Measurements from ENCODE around the gene EGLN2.
"Not testable (repeated sequence)": the region's sequence is repeated elsewhere in the genome, so short reads cannot be mapped to it uniquely, and the experiment has no call there.

The EGLN2 gene

GRCh38 chr19:40810160-40810559 lies 11.2 kb downstream of the EGLN2 start:
- H3K4me3 ChIP-seq (ENCODE audit: low read depth, low read length) = peak overlapping the region; percentile 25
- in situ Hi-C loops (cut with HindIII; ENCODE audit: low sequenced_read_pairs) = no loop called here
- TF ChIP-seq CTCF (IDR thresholded peaks at IDR 0.05; ENCODE audit: low read depth, low read length, missing control alignments) = no peak

GRCh38 chr19:40810649-40811408 lies 11.8 kb downstream of the EGLN2 start:
- H3K4me3 ChIP-seq (ENCODE audit: low read depth, low read length) = peak overlapping the region; percentile 25
- DNase-seq (ENCODE audit: low read depth) = not testable (repeated sequence)

More at GRCh38 chr19:40810160-40810559, 11.2 kb downstream of the EGLN2 start:
- no peak for DNase-seq (ENCODE audit: low read depth)

GRCh38 chr19:40811478-40812341 lies 12.7 kb downstream of the EGLN2 start:
- H3K4me3 ChIP-seq (ENCODE audit: low read depth, low read length) = no peak overlapping the region
- in situ Hi-C loops (cut with HindIII; ENCODE audit: low sequenced_read_pairs) = no loop called here
- TF ChIP-seq CTCF (IDR thresholded peaks at IDR 0.05; ENCODE audit: low read depth, low read length, missing control alignments) = no peak
- DNase-seq (ENCODE audit: low read depth) = no peak

More at GRCh38 chr19:40810649-40811408, 11.8 kb downstream of the EGLN2 start:
- in situ Hi-C loops (cut with HindIII; ENCODE audit: low sequenced_read_pairs) = not testable (repeated sequence)

GRCh38 chr19:40812571-40812970 lies 13.6 kb downstream of the EGLN2 start:
- in situ Hi-C loops (cut with HindIII; ENCODE audit: low sequenced_read_pairs); DNase-seq (ENCODE audit: low read depth); H3K4me3 ChIP-seq (ENCODE audit: low read depth, low read length): not testable (repeated sequence)

- no peak overlapping the region for H3K4me3 ChIP-seq (ENCODE audit: low read depth, low read length)
- no peak for TF ChIP-seq CTCF (IDR thresholded peaks at IDR 0.05; ENCODE audit: low read depth, low read length, missing control alignments)
- no peak for DNase-seq (ENCODE audit: low read depth)
- in situ Hi-C loops (cut with HindIII; ENCODE audit: low sequenced_read_pairs) = no loop called here
These were observed 14.2 kb downstream of the EGLN2 start for GRCh38 chr19:40813182-40813581.

- in situ Hi-C loops (cut with HindIII; ENCODE audit: low sequenced_read_pairs) = no loop called here
- no peak overlapping the region for H3K4me3 ChIP-seq (ENCODE audit: low read depth, low read length)
- no peak for TF ChIP-seq CTCF (IDR thresholded peaks at IDR 0.05; ENCODE audit: low read depth, low read length, missing control alignments)
- DNase-seq (ENCODE audit: low read depth) = no peak
These were observed 16.2 kb downstream of the EGLN2 start for GRCh38 chr19:40815223-40815622.

GRCh38 chr19:40818480-40819399 lies 19.7 kb downstream of the EGLN2 start:
- H3K4me3 ChIP-seq (ENCODE audit: low read depth, low read length); DNase-seq (ENCODE audit: low read depth); in situ Hi-C loops (cut with HindIII; ENCODE audit: low sequenced_read_pairs): not testable (repeated sequence)
- TF ChIP-seq CTCF (IDR thresholded peaks at IDR 0.05; ENCODE audit: low read depth, low read length, missing control alignments) = peak; percentile 18

All from astrocyte of the cerebellum (primary cell).